LNCaP clone FGC (cell line): ENCODE results near the gene MYL11.
A peak's percentile ranks its signal among the peaks of the same experiment; 100 is the strongest.
"Not testable (repeated sequence)": the region's sequence is repeated elsewhere in the genome, so short reads cannot be mapped to it uniquely, and the experiment has no call there.

Experiments
- DNase-seq: peaks from one replicate; pipeline ENCODE4 v3.0.0-alpha.2; 2011; ENCODE audit warnings: low read depth
- H3K4me3 ChIP-seq: 2 replicates; pipeline ENCODE4 v1.5.1; 2011; ENCODE audit warnings: mild to moderate bottlenecking, low read depth, low read length, control low read depth
- TF ChIP-seq, protein P1 (sequence below): IDR thresholded peaks from 2 replicates; pipeline ENCODE4 v1.5.1; 2012; ENCODE audit warnings: mild to moderate bottlenecking; ENCODE audit not compliant: control insufficient read depth, insufficient read depth; ENCODE audit errors: extremely low read depth

The MYL11 gene, protein sequence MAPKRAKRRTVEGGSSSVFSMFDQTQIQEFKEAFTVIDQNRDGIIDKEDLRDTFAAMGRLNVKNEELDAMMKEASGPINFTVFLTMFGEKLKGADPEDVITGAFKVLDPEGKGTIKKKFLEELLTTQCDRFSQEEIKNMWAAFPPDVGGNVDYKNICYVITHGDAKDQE

DNA sequence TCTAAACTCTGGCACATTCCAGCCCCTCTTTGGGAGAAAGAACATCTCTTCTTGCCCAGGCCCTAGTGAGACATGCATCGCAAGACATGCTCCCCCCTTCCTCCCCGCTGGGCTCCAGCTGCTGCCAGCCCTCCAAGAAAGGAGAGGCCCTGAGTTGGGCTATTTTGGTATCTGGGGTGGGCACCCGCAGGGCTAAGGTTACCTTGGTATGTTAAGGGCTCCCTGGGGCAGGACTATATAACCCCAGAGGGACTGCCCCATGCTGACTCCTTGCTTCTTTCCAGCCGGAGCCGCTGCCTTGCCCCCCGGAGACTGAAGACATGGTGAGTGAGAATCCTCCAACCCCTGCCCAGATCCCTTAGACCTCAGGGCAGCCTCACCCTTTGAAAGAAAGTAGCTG, at the start of gene MYL11:
Gene MYL11, plus strand, starts transcription at position 265 of the 400 bp plus-strand sequence. Its CDS starts 56 bp downstream, at position 321.
- DNase-seq, result no peak
- H3K4me3 ChIP-seq, result no peak within 1 kb of the TSS
- TF ChIP-seq, protein P1, sequence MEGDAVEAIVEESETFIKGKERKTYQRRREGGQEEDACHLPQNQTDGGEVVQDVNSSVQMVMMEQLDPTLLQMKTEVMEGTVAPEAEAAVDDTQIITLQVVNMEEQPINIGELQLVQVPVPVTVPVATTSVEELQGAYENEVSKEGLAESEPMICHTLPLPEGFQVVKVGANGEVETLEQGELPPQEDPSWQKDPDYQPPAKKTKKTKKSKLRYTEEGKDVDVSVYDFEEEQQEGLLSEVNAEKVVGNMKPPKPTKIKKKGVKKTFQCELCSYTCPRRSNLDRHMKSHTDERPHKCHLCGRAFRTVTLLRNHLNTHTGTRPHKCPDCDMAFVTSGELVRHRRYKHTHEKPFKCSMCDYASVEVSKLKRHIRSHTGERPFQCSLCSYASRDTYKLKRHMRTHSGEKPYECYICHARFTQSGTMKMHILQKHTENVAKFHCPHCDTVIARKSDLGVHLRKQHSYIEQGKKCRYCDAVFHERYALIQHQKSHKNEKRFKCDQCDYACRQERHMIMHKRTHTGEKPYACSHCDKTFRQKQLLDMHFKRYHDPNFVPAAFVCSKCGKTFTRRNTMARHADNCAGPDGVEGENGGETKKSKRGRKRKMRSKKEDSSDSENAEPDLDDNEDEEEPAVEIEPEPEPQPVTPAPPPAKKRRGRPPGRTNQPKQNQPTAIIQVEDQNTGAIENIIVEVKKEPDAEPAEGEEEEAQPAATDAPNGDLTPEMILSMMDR, result no peak

DNA sequence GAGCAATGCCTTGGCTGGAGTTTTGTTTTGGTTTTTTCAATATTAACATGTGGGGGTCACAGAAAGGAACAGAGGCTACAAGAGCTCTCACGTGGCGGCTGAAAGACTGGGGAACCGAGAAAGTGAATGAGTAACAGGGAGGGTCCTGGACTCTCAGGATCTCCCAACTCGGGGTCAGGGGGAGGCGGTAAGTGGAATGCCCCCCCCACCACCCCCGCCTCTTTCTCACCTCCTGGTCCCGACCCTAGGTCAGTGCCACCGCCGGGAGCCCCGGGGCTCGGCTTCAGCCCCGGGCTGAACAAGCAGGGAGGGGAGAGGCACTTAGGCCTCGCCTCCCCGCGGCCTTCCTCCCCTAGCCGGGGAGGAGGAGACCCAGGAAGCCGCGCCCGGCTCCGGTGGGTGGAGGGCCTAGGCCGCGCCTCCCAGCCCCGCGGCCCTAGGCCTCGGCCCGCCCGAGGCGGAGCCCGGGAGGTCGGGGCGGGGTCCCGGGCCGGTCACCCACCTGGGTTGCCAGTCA, 40.1 kb upstream of the MYL11 start:
- H3K4me3 ChIP-seq, result peak overlapping the region; percentile 65
- not testable (repeated sequence) for DNase-seq

DNA sequence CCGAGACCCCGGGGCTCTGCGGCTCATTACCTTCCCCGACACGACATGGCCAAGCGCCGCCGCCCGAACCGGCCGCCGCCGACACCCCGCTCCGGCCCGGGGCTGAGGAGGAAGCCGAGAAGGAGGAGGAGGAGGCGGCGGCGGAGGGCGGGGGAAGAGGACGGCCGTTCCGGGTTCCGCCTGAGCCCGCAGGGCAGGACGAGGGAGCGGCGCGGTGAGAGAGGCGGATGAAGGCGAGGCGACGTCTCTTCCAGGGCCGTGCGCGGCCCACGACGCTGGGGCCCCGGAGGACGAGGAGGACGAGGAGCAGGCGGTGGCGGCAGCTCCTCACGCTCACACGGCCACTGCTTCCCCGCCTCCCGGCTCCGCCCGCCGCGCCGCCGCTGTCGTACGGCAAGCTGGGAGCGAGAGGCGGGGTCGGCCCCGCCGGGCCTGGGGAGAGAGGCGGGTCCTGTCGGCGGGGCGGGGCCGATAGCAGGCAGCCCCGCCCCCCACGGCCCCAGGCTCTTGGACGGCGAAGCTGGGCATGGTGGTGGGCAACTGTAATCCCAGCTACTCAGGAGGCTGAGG, 39.5 kb upstream of the MYL11 start:
- H3K4me3 ChIP-seq, result peak overlapping the region; percentile 65
- not testable (repeated sequence) for DNase-seq

DNA sequence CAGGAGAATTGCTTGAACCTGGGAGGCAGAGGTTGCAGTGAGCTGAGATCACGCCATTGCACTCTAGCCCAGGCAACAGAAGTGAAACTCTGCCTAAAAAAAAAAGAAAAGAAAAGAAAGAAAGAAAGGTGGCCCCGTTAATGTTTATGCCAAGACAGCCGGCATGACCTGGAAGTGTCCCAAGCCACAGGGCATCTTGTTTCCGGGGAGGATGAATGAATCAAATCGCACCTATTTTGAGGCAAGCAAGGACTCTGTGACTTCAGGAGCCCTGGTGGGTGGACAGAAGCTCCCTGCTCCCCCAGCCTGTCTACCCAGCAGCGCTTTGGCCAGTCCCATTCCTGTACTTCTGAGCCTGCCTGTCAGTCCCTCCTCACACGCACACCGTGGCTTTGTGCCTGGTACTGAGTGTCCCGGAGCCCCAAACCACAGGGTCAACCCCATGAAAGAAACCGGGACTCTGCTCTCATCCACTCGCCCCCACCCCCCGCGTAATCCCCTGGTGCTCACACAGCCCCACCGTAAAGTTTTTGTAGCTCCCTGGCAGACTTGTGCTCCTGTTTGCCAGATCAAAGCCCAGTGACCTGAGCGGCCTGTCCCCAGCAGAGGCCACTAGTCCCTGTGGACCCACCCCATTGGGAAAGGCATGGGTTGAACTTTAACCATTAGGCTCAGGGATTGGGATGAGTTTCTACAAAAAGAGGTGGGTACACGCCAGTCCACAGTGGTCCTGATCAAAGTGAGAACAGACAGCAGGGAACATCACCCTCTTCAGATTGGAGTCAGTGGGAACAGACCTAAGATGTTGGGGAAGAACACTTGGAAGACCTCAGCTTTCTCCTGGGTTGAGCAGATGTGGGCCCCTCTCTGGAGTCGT, 38.8 kb upstream of the MYL11 start:
- DNase-seq, result no peak
- H3K4me3 ChIP-seq, result peak overlapping the region; percentile 65
- TF ChIP-seq, protein P1, result no peak

DNA sequence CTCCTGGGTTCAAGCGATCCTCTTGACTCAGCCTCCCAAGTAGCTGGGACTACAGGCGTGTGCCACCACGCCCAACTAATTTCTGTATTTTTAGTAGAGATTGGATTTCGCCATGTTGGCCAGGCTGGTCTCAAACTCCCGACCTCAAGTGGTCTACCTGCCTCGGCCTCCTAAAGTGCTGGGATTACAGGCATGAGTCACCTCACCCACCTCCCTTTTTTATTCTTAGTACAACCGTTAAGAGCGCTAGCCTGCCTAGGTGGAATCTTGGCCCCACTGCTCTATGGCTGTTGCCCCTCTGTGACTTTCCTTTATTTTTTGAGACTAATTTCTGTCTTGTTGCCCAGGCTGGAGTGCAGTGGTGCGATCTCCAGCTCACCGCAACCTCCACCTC, 36.6 kb upstream of the MYL11 start:
- not testable (repeated sequence) for H3K4me3 ChIP-seq, DNase-seq

DNA sequence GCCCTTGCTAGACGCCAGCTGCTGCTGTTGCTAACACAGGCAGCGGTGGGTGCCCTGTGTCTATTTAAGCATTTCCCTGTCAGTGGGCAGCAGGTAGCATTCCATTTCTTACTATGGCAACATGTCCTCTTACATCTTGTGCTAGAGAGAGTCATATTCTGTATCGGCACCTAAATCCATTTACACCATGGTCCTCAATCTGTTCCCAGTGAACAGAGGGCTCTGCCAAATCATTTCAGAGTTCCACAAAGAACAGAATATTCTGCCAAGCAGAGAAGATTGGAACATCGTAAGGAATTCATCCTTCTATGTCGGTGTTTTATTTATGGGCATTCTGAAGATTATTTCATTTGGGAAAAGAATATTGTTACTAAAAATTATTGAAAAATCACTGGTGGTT, 35.9 kb upstream of the MYL11 start:
- not testable (repeated sequence) for DNase-seq

DNA sequence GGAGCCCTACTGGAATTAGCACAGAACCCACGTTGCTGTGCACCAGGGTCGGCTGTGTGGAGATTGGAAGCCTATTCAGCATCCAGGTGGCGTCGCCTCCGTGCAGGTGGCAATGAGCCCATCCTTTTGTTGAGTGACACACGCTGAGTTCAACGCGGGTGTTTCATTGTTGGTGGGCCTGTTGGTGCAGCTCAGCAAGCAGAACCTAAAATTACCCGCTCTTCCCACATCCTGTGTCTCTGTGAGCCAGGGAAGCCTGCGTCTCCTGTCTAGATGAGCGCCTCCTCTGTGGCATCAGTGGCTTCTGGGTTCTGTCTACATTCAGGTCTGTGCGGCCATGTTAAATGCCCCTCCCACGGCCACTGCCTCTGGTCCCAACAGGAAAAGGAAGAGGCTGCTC, 34.0 kb upstream of the MYL11 start:
- H3K4me3 ChIP-seq, result no peak overlapping the region
- TF ChIP-seq, protein P1, result no peak
- DNase-seq, result no peak

More for the DNA sequence above, 35.9 kb upstream of the MYL11 start:
- H3K4me3 ChIP-seq, result not testable (repeated sequence)

DNA sequence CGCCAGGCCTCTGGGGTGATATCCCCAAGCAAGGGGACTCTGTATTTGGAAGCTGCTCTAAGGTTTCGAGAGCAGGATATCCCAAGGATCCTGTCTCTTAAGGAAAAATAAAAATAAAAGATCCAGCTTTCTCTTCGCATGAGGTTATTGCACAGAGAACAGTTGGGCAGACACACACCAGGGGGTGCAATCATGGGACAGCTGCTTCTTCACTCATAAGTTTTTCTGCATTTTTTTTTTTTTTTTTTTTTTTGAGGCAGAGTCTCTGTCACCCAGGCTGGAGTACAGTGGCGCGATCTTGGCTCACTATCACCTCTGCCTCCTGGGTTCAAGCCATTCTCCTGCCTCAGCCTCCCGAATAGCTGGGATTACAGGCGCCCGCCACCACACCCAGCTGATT, 32.6 kb upstream of the MYL11 start:
- H3K4me3 ChIP-seq, DNase-seq: not testable (repeated sequence)

DNA sequence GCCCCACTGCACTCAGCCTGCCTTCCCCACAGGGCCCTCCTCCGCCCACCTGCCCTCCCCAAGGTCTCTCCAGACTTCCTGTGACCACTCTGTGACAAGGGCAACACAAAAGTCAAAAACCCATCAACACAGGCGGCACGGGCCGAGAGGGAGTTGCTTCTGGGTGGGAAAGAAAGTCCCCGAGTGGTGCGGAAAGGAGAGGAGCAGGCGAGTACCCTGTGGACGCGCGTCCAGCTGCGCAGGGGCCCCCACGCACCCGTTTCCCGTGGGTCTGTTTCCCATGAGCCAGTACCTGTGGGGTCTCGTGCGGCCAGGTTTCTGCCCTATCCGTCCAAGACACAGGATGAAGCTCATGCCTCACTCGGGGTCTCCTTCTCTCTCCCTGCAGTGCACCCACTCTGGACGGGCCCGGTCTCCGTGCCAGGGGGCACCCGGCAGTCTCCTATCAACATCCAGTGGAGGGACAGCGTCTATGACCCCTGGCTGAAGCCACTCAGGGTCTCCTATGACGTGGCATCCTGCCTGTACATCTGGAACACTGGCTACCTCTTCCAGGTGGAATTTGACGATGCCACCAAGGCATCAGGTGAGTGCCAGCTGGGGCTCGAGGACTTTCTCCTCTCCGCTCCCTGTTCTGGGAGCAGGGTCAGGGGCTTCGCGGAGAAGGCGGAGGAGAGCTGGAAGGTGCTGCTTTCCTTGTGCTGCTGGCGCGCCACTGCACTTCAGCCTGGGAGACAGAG, 31.7 kb upstream of the MYL11 start:
- no peak for DNase-seq
- TF ChIP-seq, protein P1, result no peak
- H3K4me3 ChIP-seq, result no peak overlapping the region

DNA sequence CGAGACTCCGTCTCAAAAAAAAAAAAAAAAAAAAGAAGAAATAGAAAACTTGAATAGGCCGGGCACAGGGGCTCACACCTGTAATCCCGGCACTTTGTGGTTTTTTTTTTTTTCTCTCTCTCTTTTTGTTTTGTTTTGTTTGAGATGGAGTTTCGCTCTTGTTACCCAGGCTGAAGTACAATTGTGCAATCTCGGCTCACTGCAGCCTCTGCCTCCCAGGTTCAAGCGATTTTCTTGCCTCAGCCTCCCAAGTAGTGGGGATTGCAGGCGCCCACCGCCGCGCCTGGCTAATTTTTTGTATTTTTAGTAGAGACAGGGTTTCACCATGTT, 31.1 kb upstream of the MYL11 start:
- not testable (repeated sequence) for DNase-seq, H3K4me3 ChIP-seq
